Liver (tissue), 3 donors: Measurements from ENCODE around the gene MRPS11.

Experiments
- CTCF ChIP-seq: fragments of 150-350 bp; IDR thresholded peaks from 2 replicates; pipeline ENCODE4 v1.5.1; 2017; ENCODE audit warnings: improper control_type of control experiment, low read depth, low read length; ENCODE audit not compliant: missing input control
- JUND ChIP-seq, 2 donors: IDR thresholded peaks; 2 replicates each; pipeline ENCODE4 v1.6.1; 2016; ENCODE audit warnings: antibody characterized with exemption in 2 of 2
- MAX ChIP-seq: IDR thresholded peaks from 2 replicates; pipeline ENCODE4 v1.6.1; 2016; ENCODE audit warnings: antibody characterized with exemption
- NR2F2 ChIP-seq: IDR thresholded peaks from 2 replicates; pipeline ENCODE4 v1.6.1; 2016; ENCODE audit warnings: antibody characterized with exemption
- RAD21 ChIP-seq, 2 donors: IDR thresholded peaks; 2 replicates each; pipeline ENCODE4 v1.6.1; 2016; ENCODE audit warnings: antibody characterized with exemption in 2 of 2, mild to moderate bottlenecking in 2 of 2
- YY1 ChIP-seq: IDR thresholded peaks from 2 replicates; pipeline ENCODE4 v1.6.1; 2016; ENCODE audit warnings: antibody characterized with exemption, mild to moderate bottlenecking
- ZBTB33 ChIP-seq: IDR thresholded peaks from 2 replicates; pipeline ENCODE4 v1.6.1; 2016; ENCODE audit warnings: antibody characterized with exemption
- donor health status: healthy.
- donor health status: healthy.

DNA sequence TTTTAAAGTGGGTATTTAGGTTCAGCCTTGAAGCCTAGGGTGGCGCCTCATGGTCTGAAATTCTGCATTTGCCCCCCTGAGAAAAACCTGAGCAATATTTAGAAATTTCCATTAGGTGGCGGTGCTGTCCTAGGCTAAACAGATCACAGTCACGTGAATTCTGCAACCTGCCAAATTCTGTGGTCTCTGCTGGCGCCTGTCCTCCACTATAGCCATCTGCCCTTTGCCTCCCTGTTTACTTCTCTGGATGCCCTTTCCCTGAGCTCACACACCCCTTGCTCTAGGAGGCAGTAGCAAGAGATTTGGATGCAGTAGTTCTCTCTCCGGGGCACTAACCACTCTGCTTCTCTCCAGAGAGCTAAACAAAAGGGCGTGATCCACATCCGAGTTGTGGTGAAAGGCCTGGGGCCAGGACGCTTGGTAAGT lies 9.1 kb downstream of the MRPS11 start:
- TF ChIP-seq CTCF (peak; percentile 69), MAX (peak; percentile 70), JUND (IDR thresholded peaks at IDR 0.05) (no peak), RAD21 (IDR thresholded peaks at IDR 0.05) (peak; percentile 95 to 96), ZBTB33 (no peak), YY1 (peak; percentile 60), NR2F2 (peak; percentile 51)
